Ramos (cell line): ENCODE measurements around the gene FAM83C.
"Not testable (repeated sequence)": the region's sequence is repeated elsewhere in the genome, so short reads cannot be mapped to it uniquely, and the experiment has no call there.

Experiments used
- in situ Hi-C: fragments of 300-500 bp; cut with MboI; formaldehyde crosslinking; loops from one replicate; pipeline ENCODE4 v1.14.3; 2022; ENCODE audit warnings: low sequenced_read_pairs; ENCODE audit not compliant: unreplicated experiment

The FAM83C gene

DNA sequence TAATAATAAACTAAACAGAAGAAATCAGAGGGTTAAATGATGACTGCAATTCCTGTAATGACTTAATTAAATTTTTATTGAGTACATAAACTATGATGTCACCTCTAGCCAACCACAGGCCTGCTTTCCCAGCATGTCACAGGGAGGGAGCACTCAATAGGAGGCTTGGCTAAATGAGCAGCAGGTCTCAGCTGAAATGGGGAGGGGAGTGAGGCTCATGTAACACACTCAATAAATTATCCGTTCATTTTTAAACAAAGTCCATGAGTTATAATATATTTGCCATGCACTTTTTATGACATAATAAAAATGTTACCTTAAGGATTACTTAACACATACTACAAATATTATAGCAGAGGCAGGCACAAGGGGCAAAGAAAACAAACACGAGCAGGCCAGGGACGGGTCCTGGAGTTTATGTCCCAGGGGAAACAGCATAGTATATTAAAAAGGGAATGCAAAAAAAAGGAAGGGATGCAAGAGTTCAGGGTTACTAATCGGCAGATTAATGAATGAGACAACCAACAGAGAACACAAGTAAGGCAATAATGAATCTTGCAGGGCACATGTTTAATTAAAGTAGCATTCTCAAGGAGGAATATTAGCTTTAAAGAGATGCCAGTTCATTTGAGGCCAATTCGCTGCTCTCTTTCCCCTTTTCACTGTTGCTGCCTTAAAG, 27.1 kb upstream of the FAM83C start:
- in situ Hi-C loops: no loop called here

DNA sequence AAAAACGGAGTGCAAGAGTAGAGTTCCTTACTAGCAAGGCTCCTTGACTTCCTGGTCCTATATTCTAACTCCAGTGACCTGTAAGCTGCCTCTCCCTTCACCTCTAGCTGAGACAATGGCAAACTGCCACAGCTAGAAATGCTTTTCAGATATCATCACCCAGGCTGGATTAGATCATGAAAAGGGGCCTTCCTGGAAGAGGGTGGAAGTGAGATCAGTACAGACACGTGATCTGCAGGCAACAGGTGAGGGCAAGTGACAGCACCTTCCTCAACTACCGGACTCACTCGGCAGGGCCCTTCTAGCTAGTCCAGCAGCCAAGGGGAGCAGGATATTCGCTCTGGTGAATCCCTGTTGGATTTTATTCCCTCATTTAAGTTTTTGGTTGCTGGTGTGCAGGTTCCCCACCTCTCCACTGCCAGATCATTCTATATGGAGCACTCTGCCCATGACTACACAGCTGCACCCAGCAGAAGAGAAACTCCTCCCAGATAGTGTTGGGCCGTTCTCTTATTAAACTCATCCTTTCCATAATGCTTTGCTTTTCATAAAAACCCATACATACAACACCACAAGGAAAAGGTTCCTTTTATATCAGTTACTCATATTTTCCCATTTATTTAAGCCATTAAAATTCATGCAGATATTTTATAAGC, 26.4 kb upstream of the FAM83C start:
- in situ Hi-C loops: no loop called here

DNA sequence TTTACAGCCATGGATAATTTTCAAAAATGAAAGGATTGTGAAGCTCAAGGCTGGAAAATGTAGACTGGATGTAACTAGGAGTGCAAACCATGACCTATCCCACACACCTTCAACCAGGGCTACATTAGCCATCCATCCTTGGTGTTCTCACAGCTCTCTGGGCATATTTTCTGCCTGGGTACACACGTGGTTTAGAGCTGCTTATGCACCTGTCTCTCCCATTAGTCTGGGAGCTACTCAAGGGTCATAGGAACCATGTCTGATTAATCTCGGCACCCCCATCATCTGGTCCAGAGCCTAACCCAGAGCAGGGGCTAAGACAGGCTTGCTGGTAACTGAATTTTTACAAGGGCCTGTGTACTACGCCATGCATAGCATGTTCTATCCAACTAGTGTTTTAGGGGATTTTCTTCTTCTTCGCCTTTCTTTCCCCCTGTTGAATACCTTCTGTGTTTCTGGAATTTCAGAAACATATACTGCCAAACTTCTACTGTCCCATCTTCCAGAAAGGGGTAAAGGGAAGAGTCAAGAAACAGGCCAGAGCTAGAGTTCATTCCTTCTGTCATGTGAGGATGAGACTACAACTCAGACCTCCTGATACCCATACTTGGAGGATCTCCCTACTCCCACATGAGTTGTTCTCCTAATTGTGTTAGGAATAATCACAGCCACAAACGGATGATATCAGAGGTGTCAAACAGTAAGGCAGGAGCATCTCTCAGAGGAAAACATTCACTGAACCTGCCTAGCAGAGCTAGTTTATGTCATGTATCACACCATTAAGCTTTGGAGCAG, 25.4 kb upstream of the FAM83C start:
- in situ Hi-C loops: no loop called here

- in situ Hi-C loops: no loop called here
Measured at GRCh38 chr20:35316086-35316485, 23.9 kb upstream of the FAM83C start.

- in situ Hi-C loops: not testable (repeated sequence)
Measured at GRCh38 chr20:35315632-35316020, 23.4 kb upstream of the FAM83C start.

- in situ Hi-C loops: no loop called here
Measured at GRCh38 chr20:35314816-35315631, 22.8 kb upstream of the FAM83C start.

GRCh38 chr20:35312318-35312717, 20.1 kb upstream of the FAM83C start:
- in situ Hi-C loops: no loop called here

DNA sequence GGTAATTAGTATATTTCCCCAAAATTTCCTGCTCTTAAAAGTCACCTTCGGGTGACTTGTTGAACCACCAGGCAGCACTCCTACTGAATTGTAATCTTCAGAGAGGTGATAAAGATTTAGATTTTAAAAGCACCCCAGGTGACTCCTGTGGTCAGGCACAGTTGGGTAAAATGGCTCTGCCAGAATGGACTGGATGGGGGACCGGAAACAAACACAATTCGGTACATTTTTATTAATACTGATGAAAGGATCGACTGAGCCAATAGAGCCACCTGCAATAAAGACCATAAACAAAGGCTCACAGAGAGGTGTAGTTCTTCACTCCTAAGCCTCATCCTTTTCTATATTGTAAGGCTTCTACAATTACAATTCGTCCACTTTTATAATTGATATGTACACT, 19.6 kb upstream of the FAM83C start:
- in situ Hi-C loops: no loop called here

DNA sequence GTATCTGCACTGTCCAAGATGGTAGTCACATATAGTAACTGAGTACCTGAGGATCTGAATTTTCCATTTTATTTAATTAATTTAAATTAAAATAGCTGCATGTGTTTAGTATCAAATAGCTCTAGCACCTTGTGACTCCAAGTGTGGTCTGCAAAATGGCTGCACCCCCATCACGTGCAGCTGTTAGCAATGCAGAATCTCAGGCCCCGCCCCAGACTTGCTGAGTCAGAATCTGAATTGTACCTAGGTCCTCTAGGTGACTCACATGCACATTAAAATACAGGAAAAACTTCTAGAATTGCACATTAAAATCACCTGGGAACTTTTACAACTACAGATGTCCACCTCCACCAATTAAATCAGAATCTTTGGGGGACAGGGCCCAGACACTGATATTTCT, 19.2 kb upstream of the FAM83C start:
- in situ Hi-C loops: no loop called here

- in situ Hi-C loops: no loop called here
Measured at GRCh38 chr20:35307666-35308653, 15.7 kb upstream of the FAM83C start.

GRCh38 chr20:35306931-35307517, 14.8 kb upstream of the FAM83C start:
- in situ Hi-C loops: no loop called here

- in situ Hi-C loops: no loop called here
Measured at GRCh38 chr20:35305682-35306556, 13.7 kb upstream of the FAM83C start.

- in situ Hi-C loops: loop anchor here (5.0 kb wide), 1 partner anchor 137 kb away; no protein-coding TSS in a partner anchor
Measured at GRCh38 chr20:35304956-35305355, 12.7 kb upstream of the FAM83C start.

- in situ Hi-C loops: loop anchor here (5.0 kb wide), 1 partner anchor 138 kb away; no protein-coding TSS in a partner anchor
Measured at GRCh38 chr20:35303735-35304491, 11.7 kb upstream of the FAM83C start.

- in situ Hi-C loops: loop anchor here (5.0 kb wide), 1 partner anchor 139 kb away; no protein-coding TSS in a partner anchor
Measured at GRCh38 chr20:35303382-35303734, 11.1 kb upstream of the FAM83C start.

DNA sequence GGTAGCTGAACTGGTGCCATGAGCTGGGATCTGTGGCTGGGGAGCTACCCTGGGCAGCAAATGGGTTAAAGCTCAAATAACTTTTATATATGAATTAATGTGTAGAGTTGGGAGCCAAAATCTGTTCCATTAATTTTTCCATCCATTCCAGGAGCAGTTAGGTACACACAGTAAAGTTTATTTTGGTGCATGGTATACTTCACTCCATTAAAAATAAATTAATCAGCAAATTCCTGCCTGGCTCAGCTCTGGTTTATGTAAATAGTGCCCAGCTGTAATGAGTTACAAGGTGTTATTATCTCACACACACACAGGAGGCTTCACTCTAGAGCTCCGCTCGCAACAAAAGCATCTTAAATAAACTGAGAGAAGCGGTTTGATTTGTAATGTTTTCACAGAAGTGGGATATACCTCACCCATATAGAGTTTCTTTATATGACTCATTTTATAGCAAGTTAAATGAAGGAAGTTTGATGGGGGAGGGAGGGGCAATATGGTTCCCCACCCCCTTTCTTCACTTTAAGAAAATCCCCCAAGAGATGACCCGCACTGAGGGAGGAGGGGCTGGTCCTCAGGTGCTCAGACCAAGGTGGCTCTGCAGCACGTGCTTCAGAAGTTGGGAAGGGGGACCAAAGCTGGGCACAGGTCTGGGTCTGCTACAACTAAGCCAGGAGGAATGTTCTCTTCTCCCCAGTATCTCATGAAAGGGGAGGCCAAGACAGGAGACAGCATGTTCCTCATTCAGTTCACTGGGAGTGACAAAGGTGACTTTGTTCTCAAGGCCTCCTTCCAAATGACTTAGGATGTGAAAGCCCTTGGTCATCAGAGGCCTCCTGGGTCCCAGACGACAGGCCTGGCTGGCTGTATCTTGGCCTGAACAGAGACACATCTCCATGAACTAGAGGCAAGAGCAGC, 10.5 kb upstream of the FAM83C start:
- in situ Hi-C loops: loop anchor here (5.0 kb wide), 1 partner anchor 140 kb away; no protein-coding TSS in a partner anchor
